Transverse colon (tissue), 4 donors: ENCODE data around the gene CCR8. TPM values are rescaled to one million over a fixed set of nuclear protein-coding genes. Genes with fewer than 3 reads are reported as not detected.

Source experiments
- DNase-seq: peaks from one replicate; pipeline ENCODE4 v3.0.0-alpha.2; 2019
- H3K27ac ChIP-seq, 4 donors: fragments of 200-600 bp; sonication (generic); 2 replicates each; pipeline ENCODE4 v1.5.1; 2016 to 2018; ENCODE audit warnings: inconsistent platforms in 4 of 4
- H3K27me3 ChIP-seq: fragments of 200-600 bp; sonication (generic); 2 replicates; pipeline ENCODE4 v1.5.1; 2017; ENCODE audit warnings: inconsistent platforms
- H3K36me3 ChIP-seq, 4 donors: fragments of 200-600 bp; sonication (generic); 2 replicates each; pipeline ENCODE4 v1.5.1; 2017 to 2019; ENCODE audit warnings: inconsistent platforms in 4 of 4
- H3K4me1 ChIP-seq, 4 donors: fragments of 200-600 bp; sonication (generic); 2 replicates each; pipeline ENCODE4 v1.5.1; 2017 to 2020; ENCODE audit warnings: inconsistent platforms in 4 of 4
- H3K4me3 ChIP-seq, 4 donors: fragments of 200-600 bp; sonication (generic); 1 replicate in 1 of 4; 2 replicates in 3 of 4; pipeline versions ENCODE4 v1.5.1 to v1.6.1; 2017 to 2019; ENCODE audit warnings: inconsistent platforms in 4 of 4
- H3K9me3 ChIP-seq, 2 donors: fragments of 200-600 bp; sonication (generic); 2 replicates each; pipeline ENCODE4 v1.5.1; 2017 to 2019; ENCODE audit warnings: inconsistent platforms in 2 of 2
- CTCF ChIP-seq, 5 experiments: fragments of 200-600 bp in 3 of 5; fragments of 450-650 bp in 2 of 5; sonication (generic) in 3 of 5; IDR thresholded peaks; 1 replicate in 2 of 5; 2 replicates in 3 of 5; pipeline ENCODE4 v1.5.1; 2016 to 2017; ENCODE audit warnings: antibody characterized with exemption in 5 of 5, inconsistent platforms in 3 of 5, mild to moderate bottlenecking in 2 of 5, moderate library complexity in 1 of 5
- EP300 ChIP-seq: sonication (generic); formaldehyde crosslinking; IDR thresholded peaks from one replicate; pipeline ENCODE4 v1.6.1; 2017; ENCODE audit warnings: antibody characterized with exemption, low read depth
- POLR2A ChIP-seq: fragments of 450-650 bp; IDR thresholded peaks from one replicate; pipeline ENCODE4 v1.6.1; 2016; ENCODE audit warnings: antibody characterized with exemption, mild to moderate bottlenecking, moderate library complexity
- POLR2AphosphoS5 ChIP-seq, 3 donors: sonication (generic); formaldehyde crosslinking; IDR thresholded peaks; one replicate each; pipeline ENCODE4 v1.6.1; 2016; ENCODE audit warnings: antibody characterized with exemption in 3 of 3
- WGBS, 2 donors: methylation state at CpG; one replicate each; pipeline ENCODE4 v1.1.5; 2018; ENCODE audit warnings: low coverage in 1 of 2; 5-methylcytosine and 5-hydroxymethylcytosine counted together
- in situ Hi-C, 4 donors: fragments of 200-750 bp; cut with MboI; loops; one replicate each; pipeline versions ENCODE4 v1.15.0 to v1.15.1; 2017; ENCODE audit warnings: low sequenced_read_pairs in 3 of 4, low pct_ligation_motif_present in 1 of 4, low pct_unique_long_range_greater_than_20kb in 1 of 4
- intact Hi-C: fragments of 100-400 bp; cut with DNase I; formaldehyde crosslinking; loops from one replicate; pipeline ENCODE4 v1.15.1; 2023; ENCODE audit warnings: low total_unique reads
- total RNA-seq, 4 donors: library from RNA; depleted of rRNA; stranded (reverse); fragments of >200 nt; gene quantifications; one replicate each; pipeline ENCODE4 v1.1.0, GENCODE V29; 2016

The CCR8 gene
- total RNA-seq, 4 donors from 2014 or later, result not detected

- no peaks in the 10 kb centered on the region for H3K36me3 ChIP-seq
- in situ Hi-C loops, result no loop called here
- no peak for TF ChIP-seq POLR2AphosphoS5 (IDR thresholded peaks at IDR 0.05)
- no peak for TF ChIP-seq EP300
- TF ChIP-seq CTCF (IDR thresholded peaks at IDR 0.05), result no peak
- no peak for TF ChIP-seq POLR2A
- no peak overlapping the region for H3K27ac ChIP-seq
- no peak for DNase-seq
- H3K9me3 ChIP-seq, result no peaks in the 10 kb centered on the region
- no peaks in the 10 kb centered on the region for H3K27me3 ChIP-seq
- no peak overlapping the region for H3K4me3 ChIP-seq
- intact Hi-C loops, result no loop called here
- H3K4me1 ChIP-seq, result peaks cover under 1 to 52% (median 22%) of the 10 kb centered on the region in 4 donors
Observed at GRCh38 chr3:39344746-39345344, 15.3 kb downstream of the CCR8 start.

- 11 to 15% methylated on average over 2 of the region's 2 CpGs for WGBS, 2 donors
- in situ Hi-C loops, result no loop called here
- Histone ChIP-seq H3K4me3 (no peak overlapping the region), H3K27ac (peak overlapping the region; percentile 6 to 57 (median 46)), H3K9me3 (no peaks in the 10 kb centered on the region), H3K36me3 (no peaks in the 10 kb centered on the region), H3K4me1 (peaks cover 4 to 70% (median 35%) of the 10 kb centered on the region in 4 donors), H3K27me3 (no peaks in the 10 kb centered on the region)
- intact Hi-C loops, result no loop called here
- DNase-seq, result no peak
- TF ChIP-seq POLR2AphosphoS5 (IDR thresholded peaks at IDR 0.05), result no peak
- TF ChIP-seq CTCF (IDR thresholded peaks at IDR 0.05), result no peak
- TF ChIP-seq POLR2A, result no peak
Observed at GRCh38 chr3:39346785-39347585, 17.5 kb downstream of the CCR8 start.

- H3K36me3 ChIP-seq, result no peaks in the 10 kb centered on the region
- peak overlapping the region; percentile 6 to 57 (median 31) for H3K27ac ChIP-seq
- in situ Hi-C loops, result no loop called here
- no peak for DNase-seq
- WGBS, 2 donors, result 27 to 31% methylated on average over 2 to 3 of the region's 3 CpGs
- no peak overlapping the region for H3K4me3 ChIP-seq
- peaks cover 4 to 72% (median 35%) of the 10 kb centered on the region in 4 donors for H3K4me1 ChIP-seq
- intact Hi-C loops, result no loop called here
- no peaks in the 10 kb centered on the region for H3K9me3 ChIP-seq
- H3K27me3 ChIP-seq, result no peaks in the 10 kb centered on the region
- TF ChIP-seq POLR2A (no peak), EP300 (no peak), POLR2AphosphoS5 (IDR thresholded peaks at IDR 0.05) (no peak), CTCF (IDR thresholded peaks at IDR 0.05) (no peak)
Observed at GRCh38 chr3:39347586-39347876, 18.0 kb downstream of the CCR8 start.

- intact Hi-C loops (no loop called here), in situ Hi-C loops (no loop called here)
- DNase-seq, result no peak
Observed at GRCh38 chr3:39349080-39349479, 19.6 kb downstream of the CCR8 start.

More at GRCh38 chr3:39349080-39349479, 19.6 kb downstream of the CCR8 start:
- peak overlapping the region; percentile 25 to 81 (median 75) for H3K27ac ChIP-seq
- peaks cover 4 to 62% (median 33%) of the 10 kb centered on the region in 4 donors for H3K4me1 ChIP-seq
- no peak overlapping the region for H3K4me3 ChIP-seq
- no peaks in the 10 kb centered on the region for H3K27me3 ChIP-seq
- no peaks in the 10 kb centered on the region for H3K9me3 ChIP-seq
- no peaks in the 10 kb centered on the region for H3K36me3 ChIP-seq
- no peak for TF ChIP-seq POLR2A
- no peak for TF ChIP-seq CTCF (IDR thresholded peaks at IDR 0.05)
- TF ChIP-seq POLR2AphosphoS5 (IDR thresholded peaks at IDR 0.05), result no peak
- TF ChIP-seq EP300, result no peak
- 21% methylated on average over 3 of the region's 3 CpGs for WGBS, 2 donors
